GM21390 (cell line): Measurements from ENCODE around the gene MAGEE1.

Experiments
- ATAC-seq: cut with Tn5 transposase; IDR thresholded peaks from one replicate; pipeline ENCODE4 v1.9.1; 2021; ENCODE audit not compliant: unreplicated experiment

Gene MAGEE1, protein sequence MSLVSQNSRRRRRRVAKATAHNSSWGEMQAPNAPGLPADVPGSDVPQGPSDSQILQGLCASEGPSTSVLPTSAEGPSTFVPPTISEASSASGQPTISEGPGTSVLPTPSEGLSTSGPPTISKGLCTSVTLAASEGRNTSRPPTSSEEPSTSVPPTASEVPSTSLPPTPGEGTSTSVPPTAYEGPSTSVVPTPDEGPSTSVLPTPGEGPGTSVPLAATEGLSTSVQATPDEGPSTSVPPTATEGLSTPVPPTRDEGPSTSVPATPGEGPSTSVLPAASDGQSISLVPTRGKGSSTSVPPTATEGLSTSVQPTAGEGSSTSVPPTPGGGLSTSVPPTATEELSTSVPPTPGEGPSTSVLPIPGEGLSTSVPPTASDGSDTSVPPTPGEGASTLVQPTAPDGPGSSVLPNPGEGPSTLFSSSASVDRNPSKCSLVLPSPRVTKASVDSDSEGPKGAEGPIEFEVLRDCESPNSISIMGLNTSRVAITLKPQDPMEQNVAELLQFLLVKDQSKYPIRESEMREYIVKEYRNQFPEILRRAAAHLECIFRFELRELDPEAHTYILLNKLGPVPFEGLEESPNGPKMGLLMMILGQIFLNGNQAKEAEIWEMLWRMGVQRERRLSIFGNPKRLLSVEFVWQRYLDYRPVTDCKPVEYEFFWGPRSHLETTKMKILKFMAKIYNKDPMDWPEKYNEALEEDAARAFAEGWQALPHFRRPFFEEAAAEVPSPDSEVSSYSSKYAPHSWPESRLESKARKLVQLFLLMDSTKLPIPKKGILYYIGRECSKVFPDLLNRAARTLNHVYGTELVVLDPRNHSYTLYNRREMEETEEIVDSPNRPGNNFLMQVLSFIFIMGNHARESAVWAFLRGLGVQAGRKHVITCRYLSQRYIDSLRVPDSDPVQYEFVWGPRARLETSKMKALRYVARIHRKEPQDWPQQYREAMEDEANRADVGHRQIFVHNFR

DNA sequence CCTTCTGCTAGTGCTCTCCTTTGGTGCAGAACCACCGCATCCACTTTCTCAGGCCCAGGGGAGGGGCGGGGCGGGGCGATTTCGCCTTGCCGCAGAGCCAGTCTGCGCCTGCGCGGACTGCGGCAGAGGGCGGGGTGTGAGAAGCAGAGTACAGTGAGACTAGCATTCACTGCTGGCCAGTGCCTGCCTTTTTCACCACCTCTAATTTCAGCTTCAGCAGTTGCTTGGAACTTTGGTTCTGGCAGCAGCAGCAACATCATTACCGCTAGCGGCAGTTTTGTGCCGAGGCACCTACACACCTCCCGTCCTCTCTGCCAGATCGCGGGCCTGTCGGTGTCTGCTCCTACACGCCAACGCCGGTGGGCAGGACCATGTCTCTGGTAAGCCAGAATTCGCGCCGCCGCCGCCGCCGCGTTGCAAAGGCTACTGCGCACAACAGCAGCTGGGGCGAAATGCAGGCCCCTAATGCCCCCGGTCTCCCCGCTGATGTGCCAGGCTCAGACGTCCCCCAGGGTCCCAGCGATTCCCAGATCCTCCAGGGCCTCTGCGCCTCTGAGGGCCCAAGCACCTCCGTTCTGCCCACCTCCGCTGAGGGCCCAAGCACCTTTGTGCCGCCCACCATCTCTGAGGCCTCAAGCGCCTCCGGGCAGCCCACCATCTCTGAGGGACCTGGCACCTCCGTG, at the start of gene MAGEE1:
Gene MAGEE1, plus strand, starts transcription at position 151 of the 683 bp plus-strand sequence. Its CDS starts 221 bp downstream, at position 372.
- ATAC-seq: peak; percentile 87

GRCh38 chrX:76398970-76399369, 28.5 kb upstream of the MAGEE1 start:
- no peak for ATAC-seq

- ATAC-seq: no peak
These were observed 19.7 kb upstream of the MAGEE1 start for GRCh38 chrX:76407795-76408194.

DNA sequence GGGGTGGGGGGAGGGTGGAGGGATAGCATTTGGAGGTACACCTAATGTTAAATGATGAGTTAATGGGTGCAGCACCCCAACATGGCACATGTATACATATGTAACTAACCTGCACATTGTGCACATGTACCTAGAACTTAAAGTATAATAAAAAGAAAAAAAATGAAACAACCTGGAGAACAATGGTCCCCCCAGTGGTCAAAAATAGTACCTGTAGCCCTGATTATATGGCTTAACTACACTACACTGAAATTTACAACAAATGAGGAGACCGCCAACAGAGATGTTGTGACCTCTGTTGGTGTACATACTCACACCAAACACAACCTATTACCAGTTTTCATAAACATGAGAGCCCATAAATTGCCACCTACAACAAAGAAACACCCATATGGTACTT, 7.3 kb upstream of the MAGEE1 start:
- no peak for ATAC-seq

- peak; percentile 48 for ATAC-seq
These were observed 977 bp downstream of the MAGEE1 start for GRCh38 chrX:76428243-76429130.

GRCh38 chrX:76433219-76433618, 5.7 kb downstream of the MAGEE1 start:
- ATAC-seq: no peak

- no peak for ATAC-seq
These were observed 6.7 kb downstream of the MAGEE1 start for GRCh38 chrX:76434103-76434741.

DNA sequence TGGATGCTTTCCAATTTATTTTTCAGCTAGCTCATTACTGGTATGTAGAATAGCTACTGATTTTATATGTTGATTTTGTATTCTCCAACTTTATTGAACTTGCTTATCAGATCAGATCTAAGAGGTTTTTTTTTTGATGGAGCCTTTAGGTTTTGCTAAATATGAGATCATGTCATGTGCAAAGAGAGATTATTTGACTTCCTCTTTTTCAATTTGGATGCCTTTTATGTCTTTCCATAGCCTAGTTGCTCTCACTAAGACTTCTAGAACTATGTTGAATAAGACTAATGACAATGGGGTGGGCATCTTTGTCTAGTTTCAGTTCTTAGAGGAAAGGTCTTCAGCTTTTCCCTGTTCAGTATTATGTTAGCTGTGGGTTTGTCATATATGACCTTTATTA, 11.7 kb downstream of the MAGEE1 start:
- no peak for ATAC-seq

GRCh38 chrX:76453737-76454406, 26.4 kb downstream of the MAGEE1 start:
- no peak for ATAC-seq

DNA sequence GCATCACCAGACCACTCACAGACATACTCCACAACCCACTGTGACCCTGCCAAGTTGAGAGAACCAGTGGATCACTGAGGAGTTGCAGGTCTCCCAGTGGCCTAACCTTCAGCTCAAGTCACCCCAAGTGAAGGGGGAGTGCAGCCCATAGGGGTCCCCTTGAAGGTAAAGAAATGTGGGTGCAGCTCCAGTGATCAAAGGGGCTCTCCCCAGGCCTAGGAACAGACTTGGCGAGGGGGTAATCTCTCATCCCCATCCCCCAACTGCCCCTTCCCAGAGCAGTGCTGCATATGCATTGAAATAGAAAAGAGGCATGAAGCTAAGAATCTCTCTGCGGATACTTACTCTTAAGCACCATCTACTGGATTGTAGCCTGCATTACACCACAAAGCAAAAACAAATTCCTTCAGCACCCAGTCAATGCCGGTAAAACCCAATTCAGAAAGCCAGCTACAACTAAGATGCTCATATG, 27.0 kb downstream of the MAGEE1 start:
- no peak for ATAC-seq

- no peak for ATAC-seq
These were observed 49.8 kb downstream of the MAGEE1 start for GRCh38 chrX:76477353-76477752.
